Measurements from ENCODE around the gene COL8A2. TPM values are rescaled to one million over a fixed set of nuclear protein-coding genes. Genes with fewer than 3 reads are reported as not detected.

Gene COL8A2
- total RNA-seq, 2 experiments from 2014 or later, result 0.07 TPM; not detected in 1

- no peaks in the 10 kb centered on the region for H3K9me3 Mint-ChIP-seq
- peaks cover 6% of the 10 kb centered on the region for H3K36me3 Mint-ChIP-seq (ENCODE audit: low read depth)
- CTCF ChIA-PET, result interaction anchor here (0.6 to 2.7 kb wide), 3 partner anchors 32 to 264 kb away, joined by 3 to 15 read pairs (median 7); no protein-coding TSS in a partner anchor
- intact Hi-C loops (cut with micrococcal nuclease), result loop anchor here (1.0 to 10.0 kb wide), 5 partner anchors 33 to 1359 kb away; partner anchors contain the start of genes MEAF6 and SFPQ
- H3K27ac Mint-ChIP-seq, result peak within 1 kb of the TSS; percentile 94
- peak within 1 kb of the TSS; percentile 90 for H3K4me3 Mint-ChIP-seq
- H3K4me1 Mint-ChIP-seq (ENCODE audit: low read depth), result peaks cover 66% of the 10 kb centered on the region
- peak; percentile 88 for DNase-seq
- no peaks in the 10 kb centered on the region for H3K27me3 Mint-ChIP-seq (ENCODE audit: low read depth)
Measured at GRCh38 chr1:36155408-36156328, 30.6 kb upstream of the COL8A2 start, which contains the start of gene MAP7D1. MAP7D1 (plus strand) TSS chr1:36156160; CDS start chr1:36156418, 258 bp downstream.

- intact Hi-C loops (cut with micrococcal nuclease), result loop anchor here (1.0 to 10.0 kb wide), 4 partner anchors 33 to 1360 kb away; partner anchors contain the start of genes MEAF6 and SFPQ
- Mint-ChIP-seq H3K9me3 (no peaks in the 10 kb centered on the region), H3K36me3 (ENCODE audit: low read depth) (peaks cover 6% of the 10 kb centered on the region), H3K4me3 (peak overlapping the region; percentile 79), H3K4me1 (ENCODE audit: low read depth) (peaks cover 70% of the 10 kb centered on the region), H3K27me3 (ENCODE audit: low read depth) (no peaks in the 10 kb centered on the region), H3K27ac (peak overlapping the region; percentile 89)
- no peak for DNase-seq
- CTCF ChIA-PET, result interaction anchor here (0.6 to 2.7 kb wide), 4 partner anchors 15 to 131 kb away, joined by 3 to 15 read pairs (median 4); no protein-coding TSS in a partner anchor
Measured at GRCh38 chr1:36154765-36155407, 29.9 kb upstream of the COL8A2 start.

- DNase-seq, result no peak
- Mint-ChIP-seq H3K27ac (peak overlapping the region; percentile 9), H3K36me3 (ENCODE audit: low read depth) (peaks cover 6% of the 10 kb centered on the region), H3K4me1 (ENCODE audit: low read depth) (peaks cover 68% of the 10 kb centered on the region), H3K27me3 (ENCODE audit: low read depth) (no peaks in the 10 kb centered on the region), H3K9me3 (no peaks in the 10 kb centered on the region), H3K4me3 (peak overlapping the region; percentile 79)
- intact Hi-C loops (cut with micrococcal nuclease), result loop anchor here (10.0 kb wide), 2 partner anchors 960 to 1360 kb away; partner anchors contain the start of genes MEAF6 and SFPQ
- CTCF ChIA-PET, result interaction anchor here (0.6 to 2.7 kb wide), 4 partner anchors 15 to 131 kb away, joined by 3 to 15 read pairs (median 4); no protein-coding TSS in a partner anchor
Measured at GRCh38 chr1:36154335-36154734, 29.3 kb upstream of the COL8A2 start.

GRCh38 chr1:36153476-36153875 lies 28.5 kb upstream of the COL8A2 start:
- H3K27ac Mint-ChIP-seq, result peak overlapping the region; percentile 81

GRCh38 chr1:36151845-36152203 lies 26.8 kb upstream of the COL8A2 start:
- DNase-seq, result peak; percentile 73
- no peaks in the 10 kb centered on the region for H3K9me3 Mint-ChIP-seq
- CTCF ChIA-PET, result interaction anchor here (0.5 to 5.0 kb wide), 7 partner anchors 10 to 449 kb away, joined by 3 to 89 read pairs (median 29); no protein-coding TSS in a partner anchor
- H3K27ac Mint-ChIP-seq, result peak overlapping the region; percentile 87
- peaks cover 69% of the 10 kb centered on the region for H3K4me1 Mint-ChIP-seq (ENCODE audit: low read depth)
- intact Hi-C loops (cut with micrococcal nuclease), result loop anchor here (10.0 kb wide), 2 partner anchors 957 to 1363 kb away; partner anchors contain the start of genes MEAF6 and SFPQ
- peaks cover 1% of the 10 kb centered on the region for H3K36me3 Mint-ChIP-seq (ENCODE audit: low read depth)
- peak overlapping the region; percentile 14 for H3K4me3 Mint-ChIP-seq
- H3K27me3 Mint-ChIP-seq (ENCODE audit: low read depth), result no peaks in the 10 kb centered on the region

More at GRCh38 chr1:36153476-36153875, 28.5 kb upstream of the COL8A2 start:
- CTCF ChIA-PET, result interaction anchor here (1.1 to 2.7 kb wide), 2 partner anchors 35 to 71 kb away, joined by 3 to 15 read pairs; partner anchors contain the start of gene THRAP3
- no peak for DNase-seq
- intact Hi-C loops (cut with micrococcal nuclease), result loop anchor here (10.0 kb wide), 2 partner anchors 959 to 1361 kb away; partner anchors contain the start of genes MEAF6 and SFPQ
- no peaks in the 10 kb centered on the region for H3K9me3 Mint-ChIP-seq
- no peaks in the 10 kb centered on the region for H3K27me3 Mint-ChIP-seq (ENCODE audit: low read depth)
- H3K4me3 Mint-ChIP-seq, result no peak overlapping the region
- peaks cover 67% of the 10 kb centered on the region for H3K4me1 Mint-ChIP-seq (ENCODE audit: low read depth)
- peaks cover 6% of the 10 kb centered on the region for H3K36me3 Mint-ChIP-seq (ENCODE audit: low read depth)

- H3K9me3 Mint-ChIP-seq, result no peaks in the 10 kb centered on the region
- CTCF ChIA-PET, result interaction anchor here (0.7 to 5.0 kb wide), 7 partner anchors 10 to 450 kb away, joined by 3 to 89 read pairs (median 29); no protein-coding TSS in a partner anchor
- H3K27me3 Mint-ChIP-seq (ENCODE audit: low read depth), result no peaks in the 10 kb centered on the region
- H3K36me3 Mint-ChIP-seq (ENCODE audit: low read depth), result peaks cover 2% of the 10 kb centered on the region
- H3K4me3 Mint-ChIP-seq, result peak overlapping the region; percentile 47
- peak overlapping the region; percentile 88 for H3K27ac Mint-ChIP-seq
- intact Hi-C loops (cut with micrococcal nuclease), result loop anchor here (10.0 kb wide), 2 partner anchors 956 to 1364 kb away; partner anchors contain the start of genes MEAF6 and SFPQ
- DNase-seq, result no peak
- H3K4me1 Mint-ChIP-seq (ENCODE audit: low read depth), result peaks cover 69% of the 10 kb centered on the region
Measured at GRCh38 chr1:36151134-36151844, 26.3 kb upstream of the COL8A2 start.

GRCh38 chr1:36150296-36151133 lies 25.5 kb upstream of the COL8A2 start:
- Mint-ChIP-seq H3K4me3 (peak overlapping the region; percentile 99), H3K27ac (peak overlapping the region; percentile 88), H3K4me1 (ENCODE audit: low read depth) (peaks cover 69% of the 10 kb centered on the region), H3K36me3 (ENCODE audit: low read depth) (peaks cover 2% of the 10 kb centered on the region), H3K9me3 (no peaks in the 10 kb centered on the region), H3K27me3 (ENCODE audit: low read depth) (no peaks in the 10 kb centered on the region)
- CTCF ChIA-PET, result interaction anchor here (0.6 to 5.0 kb wide), 30 partner anchors 11 to 1542 kb away, joined by 3 to 89 read pairs (median 6); partner anchors contain the start of genes CDCA8, SH3D21 and THRAP3
- intact Hi-C loops (cut with micrococcal nuclease), result loop anchor here (10.0 kb wide), 2 partner anchors 956 to 1364 kb away; partner anchors contain the start of genes MEAF6 and SFPQ
- DNase-seq, result peak; percentile 82

- peak overlapping the region; percentile 99 for H3K4me3 Mint-ChIP-seq
- H3K27ac Mint-ChIP-seq, result peak overlapping the region; percentile 88
- intact Hi-C loops (cut with micrococcal nuclease), result loop anchor here (1.0 to 10.0 kb wide), 17 partner anchors 7 to 1365 kb away; partner anchors contain the start of genes AGO1, AGO3, MEAF6 and MRPS15
- H3K9me3 Mint-ChIP-seq, result no peaks in the 10 kb centered on the region
- CTCF ChIA-PET, result interaction anchor here (0.6 to 5.0 kb wide), 30 partner anchors 10 to 1542 kb away, joined by 3 to 89 read pairs (median 6); partner anchors contain the start of genes CDCA8, SH3D21 and THRAP3
- peaks cover 2% of the 10 kb centered on the region for H3K36me3 Mint-ChIP-seq (ENCODE audit: low read depth)
- H3K4me1 Mint-ChIP-seq (ENCODE audit: low read depth), result peaks cover 67% of the 10 kb centered on the region
- no peaks in the 10 kb centered on the region for H3K27me3 Mint-ChIP-seq (ENCODE audit: low read depth)
- peak; percentile 45 for DNase-seq
Measured at GRCh38 chr1:36149973-36150295, 24.9 kb upstream of the COL8A2 start.

GRCh38 chr1:36149237-36149972 lies 24.4 kb upstream of the COL8A2 start, which contains the start of gene TRAPPC3:
TRAPPC3 (minus strand) TSS chr1:36149486; CDS start chr1:36149378, 108 bp downstream.
- CTCF ChIA-PET, result interaction anchor here (0.6 to 5.0 kb wide), 32 partner anchors 9 to 1543 kb away, joined by 3 to 89 read pairs (median 6); partner anchors contain the start of genes CDCA8, SH3D21 and THRAP3
- no peaks in the 10 kb centered on the region for H3K9me3 Mint-ChIP-seq
- peak within 1 kb of the TSS; percentile 99 for H3K4me3 Mint-ChIP-seq
- intact Hi-C loops (cut with micrococcal nuclease), result loop anchor here (1.0 to 2.0 kb wide), 15 partner anchors 8 to 315 kb away; partner anchors contain the start of genes AGO1, AGO3, MRPS15 and THRAP3
- H3K27ac Mint-ChIP-seq, result peak within 1 kb of the TSS; percentile 88
- H3K4me1 Mint-ChIP-seq (ENCODE audit: low read depth), result peaks cover 67% of the 10 kb centered on the region
- peaks cover 2% of the 10 kb centered on the region for H3K36me3 Mint-ChIP-seq (ENCODE audit: low read depth)
- no peaks in the 10 kb centered on the region for H3K27me3 Mint-ChIP-seq (ENCODE audit: low read depth)
- peak; percentile 100 for DNase-seq
